ENCODE results near the gene AGBL3.

DNA sequence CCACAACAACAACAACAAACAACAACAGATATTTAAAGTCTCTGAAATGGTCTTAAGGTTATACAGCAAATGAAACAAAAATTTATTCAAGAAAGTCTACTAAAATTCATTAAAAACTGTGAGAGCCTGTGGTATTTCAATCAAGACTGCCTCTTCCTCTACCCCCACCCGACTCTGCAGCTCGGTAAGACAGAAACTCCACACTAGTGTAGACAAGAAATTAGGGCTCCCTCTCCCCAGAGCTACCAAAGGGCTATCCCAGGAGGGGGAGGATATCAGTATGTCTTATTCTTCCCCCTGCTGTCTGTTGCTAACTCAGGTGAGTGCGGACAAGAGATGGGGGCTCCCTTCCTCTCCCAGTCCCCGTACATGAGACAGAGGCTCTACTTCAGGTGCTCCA, 90.6 kb downstream of the AGBL3 start:
- TF ChIP-seq, protein P1, sequence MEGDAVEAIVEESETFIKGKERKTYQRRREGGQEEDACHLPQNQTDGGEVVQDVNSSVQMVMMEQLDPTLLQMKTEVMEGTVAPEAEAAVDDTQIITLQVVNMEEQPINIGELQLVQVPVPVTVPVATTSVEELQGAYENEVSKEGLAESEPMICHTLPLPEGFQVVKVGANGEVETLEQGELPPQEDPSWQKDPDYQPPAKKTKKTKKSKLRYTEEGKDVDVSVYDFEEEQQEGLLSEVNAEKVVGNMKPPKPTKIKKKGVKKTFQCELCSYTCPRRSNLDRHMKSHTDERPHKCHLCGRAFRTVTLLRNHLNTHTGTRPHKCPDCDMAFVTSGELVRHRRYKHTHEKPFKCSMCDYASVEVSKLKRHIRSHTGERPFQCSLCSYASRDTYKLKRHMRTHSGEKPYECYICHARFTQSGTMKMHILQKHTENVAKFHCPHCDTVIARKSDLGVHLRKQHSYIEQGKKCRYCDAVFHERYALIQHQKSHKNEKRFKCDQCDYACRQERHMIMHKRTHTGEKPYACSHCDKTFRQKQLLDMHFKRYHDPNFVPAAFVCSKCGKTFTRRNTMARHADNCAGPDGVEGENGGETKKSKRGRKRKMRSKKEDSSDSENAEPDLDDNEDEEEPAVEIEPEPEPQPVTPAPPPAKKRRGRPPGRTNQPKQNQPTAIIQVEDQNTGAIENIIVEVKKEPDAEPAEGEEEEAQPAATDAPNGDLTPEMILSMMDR (IDR thresholded peaks at IDR 0.05), result no peak
- no peak for TF ChIP-seq EZH2 (IDR thresholded peaks at IDR 0.05)
- no peak for TF ChIP-seq EZH2phosphoT487 (IDR thresholded peaks at IDR 0.05)
